GM21526 (cell line): Measurements from ENCODE around the gene MED13L.
"Not testable (repeated sequence)": the region's sequence is repeated elsewhere in the genome, so short reads cannot be mapped to it uniquely, and the experiment has no call there.

Source experiments
- ATAC-seq: cut with Tn5 transposase; IDR thresholded peaks from one replicate; pipeline ENCODE4 v1.9.1; 2021; ENCODE audit warnings: moderate library complexity; ENCODE audit not compliant: unreplicated experiment, low FRiP score

MED13L gene

DNA sequence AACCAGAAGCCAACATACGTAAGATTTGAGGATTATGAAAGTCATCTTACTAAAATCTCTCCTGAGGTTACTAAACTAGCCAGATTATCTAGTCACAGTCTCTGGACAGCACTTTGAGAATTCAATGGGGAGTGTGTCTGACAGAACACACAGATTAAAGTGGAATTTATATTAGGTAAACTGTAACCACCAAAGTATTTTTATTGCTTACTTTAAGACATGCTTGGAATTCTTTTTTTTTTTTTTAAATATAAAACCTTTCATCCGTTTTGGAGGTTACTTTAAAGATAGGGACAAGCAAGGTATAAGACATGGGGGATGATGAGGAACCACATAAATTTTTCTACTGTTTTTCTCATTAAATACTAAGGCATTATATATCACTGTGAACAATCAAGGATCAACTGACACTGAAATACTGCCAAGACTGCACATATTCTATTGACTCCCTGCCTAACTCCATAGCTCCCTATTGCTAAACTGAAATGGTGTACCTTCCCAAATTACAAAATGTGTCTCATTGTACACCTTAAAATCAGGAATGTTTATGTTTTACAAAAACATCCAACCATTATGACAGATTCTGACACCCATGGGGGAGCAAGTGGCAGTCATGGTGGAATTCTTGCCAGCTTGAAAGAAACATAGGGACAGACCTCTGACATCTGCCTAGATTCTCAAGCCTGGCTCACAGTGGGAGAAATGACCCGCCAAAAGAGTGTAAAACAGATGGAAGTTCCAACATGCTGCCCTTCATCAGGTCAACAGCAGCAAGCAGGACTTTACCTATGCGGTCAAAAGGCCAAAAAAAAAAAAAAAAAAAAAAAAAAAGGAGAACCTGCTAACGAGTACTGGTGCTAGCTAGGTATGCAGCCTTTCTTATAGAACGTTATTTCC is 239.3 kb downstream of the MED13L start:
- no peak for ATAC-seq

DNA sequence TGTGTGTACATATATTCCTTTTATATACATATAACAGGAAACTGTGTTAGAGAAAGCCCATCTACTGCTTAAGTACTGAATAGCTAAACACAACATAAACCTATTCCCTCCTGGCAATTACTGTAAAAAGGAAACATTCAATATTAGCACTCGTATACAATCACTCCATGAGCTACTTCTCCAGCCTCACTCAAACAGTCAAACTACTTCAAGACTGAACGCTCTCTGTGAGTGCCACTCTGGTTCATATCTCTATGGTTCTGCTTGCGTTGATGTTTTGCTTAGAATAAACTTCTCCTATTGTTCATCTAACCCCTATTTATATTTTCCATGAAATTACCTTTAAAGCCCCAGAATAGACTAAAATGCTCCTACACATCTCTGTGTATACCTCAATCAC is 243.7 kb downstream of the MED13L start:
- no peak for ATAC-seq

DNA sequence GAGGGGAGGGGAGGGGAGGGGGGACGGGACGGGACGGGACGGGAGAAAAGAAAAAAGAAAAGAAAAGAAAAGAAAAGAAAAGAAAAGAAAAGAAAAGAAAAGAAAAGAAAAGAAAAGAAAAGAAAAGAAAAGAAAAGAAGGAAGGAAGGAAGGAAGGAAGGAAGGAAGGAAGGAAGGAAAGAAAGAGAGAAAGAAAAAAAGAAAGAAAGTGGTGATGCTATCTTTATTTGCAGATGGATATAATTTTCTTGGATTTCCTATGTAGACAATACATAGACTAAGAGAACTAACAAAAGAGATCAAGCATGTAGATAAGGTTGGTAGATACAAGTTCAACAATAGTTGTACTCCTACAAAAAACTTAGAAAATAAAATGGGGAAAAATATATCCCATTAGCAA is 245.9 kb downstream of the MED13L start:
- ATAC-seq = not testable (repeated sequence)

DNA sequence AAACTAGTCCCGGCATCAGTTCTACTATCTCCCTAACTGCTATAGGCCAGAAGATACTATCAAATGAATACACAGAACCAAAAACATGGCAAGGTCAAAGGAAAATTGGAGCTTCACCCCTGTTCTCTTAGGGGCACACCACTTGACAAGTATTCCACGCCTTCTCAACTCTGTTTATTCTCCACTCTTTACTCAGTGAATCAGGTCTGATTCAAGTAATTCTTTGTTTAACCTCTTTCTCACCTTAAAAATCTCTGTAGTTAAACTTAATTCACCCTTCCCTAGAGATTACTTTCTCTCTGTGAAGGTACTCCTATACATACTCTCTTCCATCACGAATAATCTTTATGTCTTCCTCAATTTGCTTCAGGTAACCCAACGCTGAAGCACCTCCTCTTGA is 248.9 kb downstream of the MED13L start:
- ATAC-seq = no peak

DNA sequence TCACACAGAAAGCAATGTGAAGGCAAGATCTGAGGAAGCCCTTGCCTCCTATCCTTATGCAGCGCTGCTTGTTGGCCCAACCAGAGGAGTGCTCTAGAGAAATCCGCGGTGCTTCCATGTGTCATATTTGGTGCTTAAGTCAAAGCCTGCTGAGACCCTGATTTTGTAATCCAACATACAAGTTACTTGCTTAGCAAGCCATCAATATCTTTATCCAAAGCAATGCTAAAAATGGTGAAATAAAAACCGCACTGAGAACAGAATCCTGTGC is 250.0 kb downstream of the MED13L start:
- no peak for ATAC-seq

DNA sequence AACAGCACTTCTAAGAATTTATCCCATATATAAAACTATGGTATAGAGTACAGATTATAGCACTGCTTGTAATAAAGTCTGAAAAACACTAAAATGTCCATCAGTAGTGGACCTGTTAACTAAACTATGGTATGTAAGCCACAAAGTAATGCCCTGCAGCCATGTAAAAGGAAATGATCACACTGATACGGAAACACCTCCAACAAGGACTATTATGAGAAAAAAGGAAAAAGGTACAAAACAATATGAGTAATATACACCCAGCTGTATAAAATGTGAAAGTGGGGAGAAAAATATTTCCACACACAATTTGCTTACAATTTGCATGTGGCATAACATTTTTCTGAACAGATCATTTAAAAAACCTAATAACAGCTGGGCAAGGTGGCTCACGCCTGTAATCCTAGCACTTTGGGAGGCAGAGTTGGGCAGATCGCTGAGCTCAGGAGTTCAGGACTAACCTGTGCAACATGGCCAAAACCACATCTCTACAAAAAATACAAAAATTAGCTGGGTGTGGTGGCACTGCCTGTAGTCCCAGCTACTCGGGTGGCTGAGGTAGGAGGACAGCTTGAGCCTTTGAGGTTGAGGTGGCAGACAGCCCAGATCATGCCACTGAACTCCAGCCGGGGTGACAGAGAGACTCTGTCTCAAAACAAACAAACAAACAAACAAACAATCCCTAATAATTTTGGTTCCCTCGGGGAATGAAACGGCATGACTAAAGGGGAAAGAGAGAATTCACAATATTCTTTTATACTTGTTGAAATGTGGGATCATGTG is 250.5 kb downstream of the MED13L start:
- no peak for ATAC-seq

DNA sequence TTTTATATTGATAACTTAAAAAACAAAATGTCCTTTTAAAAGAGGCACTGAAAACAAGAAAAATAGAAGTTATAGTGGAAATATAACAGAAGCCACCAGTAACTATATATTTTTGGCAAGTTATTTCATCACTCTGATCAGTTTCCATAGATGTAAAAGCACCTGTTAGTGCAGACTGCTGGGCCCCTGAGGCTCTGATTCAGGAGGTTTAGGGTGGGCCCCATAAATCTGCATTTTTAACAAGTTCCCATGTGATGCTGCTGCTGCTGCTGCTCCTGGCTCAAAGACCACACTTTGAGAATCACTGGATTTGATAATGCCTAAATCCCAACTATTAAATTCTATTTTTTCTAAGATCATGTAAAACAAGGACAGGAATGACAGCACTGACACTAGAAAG is 251.1 kb downstream of the MED13L start:
- ATAC-seq = no peak

DNA sequence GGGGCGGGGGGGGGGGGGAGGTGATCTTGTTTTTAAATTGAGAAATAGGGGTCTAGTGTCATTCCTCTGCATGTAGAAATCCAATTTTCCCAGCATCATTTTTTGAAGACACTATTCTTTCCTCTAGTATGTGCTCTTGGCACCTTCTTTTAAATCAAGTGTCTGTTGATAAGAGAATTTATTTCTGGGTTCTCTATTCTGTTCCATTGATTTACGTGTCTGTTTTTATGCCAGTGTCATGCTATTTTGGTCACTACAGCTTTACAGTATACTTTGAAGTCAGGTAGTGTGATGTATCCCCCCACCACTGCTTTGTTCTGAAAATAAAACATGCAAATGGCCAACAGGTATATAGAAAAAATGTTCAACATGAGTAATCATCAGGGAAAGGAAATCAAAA is 252.7 kb downstream of the MED13L start:
- ATAC-seq = no peak

DNA sequence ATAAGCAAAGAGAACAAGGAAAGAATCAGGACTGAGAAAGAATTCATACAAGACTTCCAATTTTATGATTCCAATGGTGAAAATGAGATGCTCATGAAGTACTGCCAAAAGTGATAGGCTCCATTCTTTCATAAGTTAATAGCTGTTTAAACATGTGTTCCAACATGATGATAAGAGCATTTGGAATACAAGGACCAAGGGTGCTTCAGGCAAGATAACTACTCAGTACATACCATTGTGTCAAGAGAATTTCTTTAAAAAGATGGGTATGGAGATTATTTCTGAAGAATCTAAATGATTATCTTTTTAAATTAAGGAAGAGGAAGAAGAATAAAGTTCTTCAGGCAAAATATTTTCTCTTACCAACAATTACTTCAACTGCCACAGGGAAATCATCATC is 258.1 kb downstream of the MED13L start:
- ATAC-seq = no peak

DNA sequence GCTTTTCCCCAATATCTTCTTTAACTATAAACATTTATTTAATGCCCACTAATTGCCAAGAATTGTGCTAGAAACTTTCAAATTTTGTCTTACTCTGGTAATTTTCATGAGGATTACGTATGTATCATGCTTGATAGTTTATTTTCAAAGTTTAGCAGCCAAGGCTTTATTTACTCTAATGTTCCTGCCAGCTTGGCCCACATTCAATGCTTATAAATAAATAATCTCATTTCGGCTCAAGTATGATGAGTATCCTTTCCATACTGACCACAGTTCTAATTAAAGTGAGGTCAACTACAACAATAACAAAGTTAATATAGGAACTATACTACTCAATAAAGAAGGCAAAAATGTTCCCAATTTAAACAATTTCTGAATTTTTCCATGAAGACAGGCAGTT is 259.2 kb downstream of the MED13L start:
- no peak for ATAC-seq

DNA sequence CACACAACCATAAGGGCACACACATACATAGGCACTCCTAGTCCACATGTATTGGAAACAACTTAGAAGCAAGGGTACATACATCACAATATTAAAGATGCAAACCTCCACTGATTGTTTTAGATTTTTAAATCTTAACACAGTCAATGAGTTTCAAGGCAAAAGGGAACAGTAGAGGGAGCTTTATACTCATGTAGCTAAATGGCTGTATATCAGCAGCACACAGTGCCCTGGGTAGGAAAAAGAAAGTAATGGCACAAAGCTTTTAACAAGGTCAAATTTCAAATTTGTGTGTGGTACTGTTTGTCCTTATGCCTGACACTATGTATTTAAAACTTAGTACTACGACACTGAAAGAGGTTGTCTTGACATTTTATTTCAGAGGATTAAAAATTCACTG is 262.0 kb downstream of the MED13L start:
- no peak for ATAC-seq

DNA sequence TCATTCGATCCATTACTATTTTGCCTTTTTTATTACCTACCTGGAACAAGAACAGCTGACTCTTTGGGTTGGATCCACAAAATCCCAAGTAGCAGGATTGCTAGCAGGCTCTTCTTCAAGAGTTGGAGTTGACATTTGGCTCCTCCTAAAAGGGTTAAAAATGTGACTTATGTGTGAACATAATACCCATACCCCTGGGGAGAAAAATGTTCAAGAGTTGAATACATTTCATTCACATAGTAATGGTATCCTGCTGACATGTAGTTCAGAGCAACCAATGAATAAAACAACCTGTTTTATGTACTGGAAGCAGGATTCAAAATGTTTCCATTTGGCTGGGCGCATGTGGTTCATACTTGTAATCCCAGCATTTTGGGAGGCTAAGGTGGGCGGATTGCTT is 264.7 kb downstream of the MED13L start:
- no peak for ATAC-seq

DNA sequence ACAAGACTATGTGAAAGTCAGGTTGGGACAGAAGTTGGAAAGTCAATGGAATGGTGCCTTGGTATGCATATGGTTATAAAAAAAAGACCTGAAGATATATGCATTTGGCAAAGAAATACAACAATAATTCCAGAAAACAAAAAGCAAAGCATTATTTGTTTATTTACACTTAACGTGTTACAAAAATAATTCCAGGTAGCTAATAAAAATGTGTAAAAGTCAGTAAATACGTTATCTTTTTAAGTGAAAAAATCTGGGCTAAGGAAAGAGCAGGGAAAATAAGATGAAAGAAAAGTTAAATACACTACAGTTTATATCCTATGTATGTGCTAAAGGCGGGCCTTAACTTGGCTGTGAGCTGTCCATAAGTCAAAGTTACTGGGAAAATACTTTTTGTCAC is 266.3 kb downstream of the MED13L start:
- ATAC-seq = no peak

DNA sequence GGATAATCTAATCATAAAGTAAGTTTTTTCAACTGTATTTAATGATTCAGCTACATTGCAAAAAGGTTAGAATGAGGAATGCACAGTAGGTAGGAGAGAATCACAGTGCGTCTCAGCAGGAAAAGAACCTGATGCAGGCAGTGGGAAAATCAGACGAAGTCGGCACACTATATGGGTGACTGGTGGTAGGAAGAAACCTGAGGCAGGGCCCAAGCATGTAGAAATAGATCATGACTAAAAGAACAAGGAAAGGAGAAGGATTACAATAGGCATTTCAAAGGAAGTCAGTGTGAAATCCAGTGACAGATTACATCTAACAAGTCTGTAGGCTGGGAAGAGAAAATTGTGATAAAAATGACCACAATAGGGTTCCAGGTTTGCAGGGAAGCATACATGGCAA is 267.0 kb downstream of the MED13L start:
- ATAC-seq = no peak

DNA sequence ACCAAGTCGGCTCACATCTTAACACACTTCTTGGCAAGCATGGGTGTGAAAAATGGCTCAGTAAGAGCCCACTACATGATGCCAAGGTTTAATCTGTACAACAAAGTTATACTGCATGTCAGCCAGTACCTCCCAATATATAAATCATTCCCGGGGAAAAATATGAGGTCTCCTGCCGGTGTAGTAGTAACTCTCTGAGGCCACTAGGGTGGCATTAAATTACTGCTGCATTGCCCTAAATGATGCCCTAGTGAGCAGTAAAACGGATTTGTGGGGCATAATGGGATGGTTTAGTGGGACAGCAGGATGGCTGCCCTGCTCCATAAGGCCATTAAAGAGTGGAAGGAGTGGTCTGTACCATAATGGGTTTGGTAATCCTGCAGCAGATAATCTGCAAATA is 267.7 kb downstream of the MED13L start:
- ATAC-seq = no peak

DNA sequence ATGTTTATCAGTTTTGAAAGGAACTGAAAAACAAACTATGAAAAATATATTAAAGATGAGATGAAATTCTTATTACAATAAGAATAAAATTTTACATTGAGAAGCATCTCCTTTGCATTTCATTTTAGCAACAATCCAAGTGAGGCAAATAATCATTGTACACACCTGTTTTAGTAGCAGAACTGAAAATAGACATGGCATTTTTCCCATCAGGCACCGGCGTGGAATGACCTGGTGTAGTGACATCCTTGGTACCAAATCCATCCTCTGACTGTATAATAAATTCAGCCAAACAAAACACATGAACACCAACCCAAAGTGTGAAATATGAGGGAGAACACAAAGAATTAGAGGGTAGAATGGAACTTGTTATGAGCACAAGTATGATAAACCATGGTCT is 271.4 kb downstream of the MED13L start:
- no peak for ATAC-seq

DNA sequence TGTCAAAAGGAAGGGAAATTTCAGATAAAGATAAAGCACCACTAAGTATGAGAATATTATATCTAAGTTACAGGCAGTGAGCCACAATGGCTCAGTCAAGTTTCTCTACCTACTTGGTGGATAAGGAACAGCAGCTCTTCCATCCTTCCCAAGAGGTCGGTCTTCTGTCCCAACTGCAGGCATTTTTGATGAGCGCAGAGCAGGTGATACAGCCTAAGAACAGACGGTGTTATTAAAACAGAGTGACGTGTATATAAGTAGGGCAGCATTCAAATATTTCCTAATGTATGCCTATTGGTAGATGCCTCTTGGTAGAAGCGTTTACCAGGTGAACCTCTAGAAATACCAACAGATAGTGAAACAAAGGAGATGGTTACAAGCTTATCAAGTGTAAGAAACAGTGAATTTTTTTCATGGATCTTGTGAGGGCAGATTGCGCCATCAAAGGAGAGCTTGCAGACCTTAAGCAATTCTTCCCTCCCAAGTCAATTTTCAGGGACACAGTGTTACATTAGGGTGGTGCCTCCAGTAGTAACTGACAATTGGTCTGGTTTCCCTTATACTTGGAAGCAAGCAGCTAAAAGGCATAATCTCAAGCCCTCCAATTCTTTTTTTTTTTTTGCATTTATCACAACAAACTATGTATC is 274.5 kb downstream of the MED13L start:
- ATAC-seq = no peak

DNA sequence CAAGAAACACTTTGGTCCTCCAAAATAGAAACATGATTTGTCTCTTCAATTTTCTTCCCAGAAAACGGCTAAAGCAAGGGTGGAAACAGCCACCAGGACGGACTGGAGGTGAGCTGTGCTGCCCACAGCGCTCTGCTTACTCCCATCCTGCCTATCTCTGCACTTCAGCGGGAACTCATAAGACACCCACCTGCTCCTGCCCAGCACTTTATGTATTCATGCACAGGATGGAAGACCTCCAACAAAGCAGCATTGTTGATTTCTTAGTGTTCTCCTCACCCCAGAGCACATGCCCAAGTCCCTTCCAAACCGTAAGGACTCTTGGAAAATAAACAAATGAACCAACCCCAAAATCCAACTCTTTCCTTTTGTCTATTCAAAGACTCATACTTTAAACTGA is 277.2 kb downstream of the MED13L start:
- no peak for ATAC-seq

DNA sequence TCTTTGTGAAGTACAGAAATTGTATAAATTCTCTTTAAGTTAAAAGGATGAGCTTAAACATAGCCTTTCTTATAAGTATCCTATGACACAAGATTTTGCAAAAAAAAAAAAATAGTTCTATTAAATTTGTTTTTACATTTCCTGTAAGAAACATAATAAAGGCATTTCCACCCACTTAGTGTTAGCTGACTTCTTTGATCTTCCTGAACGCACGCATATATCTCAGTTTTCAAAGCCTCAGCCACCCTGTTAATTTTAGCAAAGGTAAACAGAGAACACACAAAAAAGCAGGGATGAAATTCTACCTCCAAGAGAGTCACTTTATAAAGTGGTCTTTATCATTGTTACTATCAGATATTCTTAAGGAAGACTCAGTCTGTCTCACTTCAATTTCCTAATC is 277.9 kb downstream of the MED13L start:
- ATAC-seq = no peak

DNA sequence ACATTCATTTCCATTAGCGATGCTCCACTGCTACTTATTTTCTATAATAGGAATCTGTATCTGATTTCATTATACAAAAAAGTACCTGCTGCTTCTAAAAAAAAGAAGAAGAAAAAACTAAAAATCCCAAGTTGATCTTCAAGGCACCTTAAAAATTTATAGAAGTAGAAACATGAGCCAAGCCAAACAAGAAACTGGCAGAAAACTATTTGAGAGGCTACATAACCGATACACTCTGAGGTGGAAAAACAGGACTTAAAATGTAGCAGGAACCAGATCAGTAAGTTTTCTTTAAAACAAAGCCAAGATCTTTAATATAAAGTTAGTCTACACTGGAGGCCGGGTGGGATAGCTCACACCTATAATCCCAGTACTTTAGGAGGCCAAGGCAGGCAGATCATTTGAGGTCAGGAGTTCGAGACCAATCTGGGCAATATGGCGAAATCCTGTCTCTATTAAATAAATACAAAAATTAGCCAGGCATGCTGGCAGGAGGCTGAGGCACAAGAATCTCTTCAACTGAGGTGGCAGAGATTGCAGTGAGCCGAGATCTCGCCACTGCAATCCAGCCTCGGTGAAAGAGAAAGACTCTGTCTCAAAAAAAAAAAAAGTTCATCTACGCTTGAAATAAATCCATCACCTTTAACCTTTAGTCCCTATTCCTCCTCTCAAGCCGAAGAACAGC is 278.6 kb downstream of the MED13L start:
- ATAC-seq = no peak

DNA sequence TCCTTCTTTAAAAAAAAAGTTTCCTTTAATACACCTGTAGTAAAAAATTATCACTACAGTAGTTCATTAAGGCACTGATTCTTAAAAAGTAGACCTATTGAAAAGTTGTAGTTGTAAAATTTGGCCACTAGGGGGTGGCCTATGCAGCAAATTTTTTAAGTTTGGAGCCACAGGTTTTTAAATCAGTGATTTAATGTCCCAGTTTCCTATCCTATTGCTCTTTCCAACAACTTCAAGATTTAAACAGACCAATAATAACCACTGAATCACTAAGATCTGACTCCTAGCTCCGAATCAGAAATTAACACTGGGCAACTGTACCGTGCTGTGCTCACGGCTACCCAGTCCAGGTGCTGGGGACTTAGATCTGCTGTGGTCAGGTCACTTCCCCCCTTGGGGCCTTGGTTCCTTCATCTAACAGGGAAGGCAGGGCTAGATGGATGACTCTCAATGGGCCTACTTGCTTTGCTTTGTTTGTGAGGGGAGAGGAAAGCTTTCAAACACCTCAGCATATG is 279.3 kb downstream of the MED13L start:
- ATAC-seq = peak; percentile 50
